HEK293 (cell line): Measurements from ENCODE around the gene MMP27.

ENCODE experiments used
- CTCF ChIP-seq: fragments of 450-650 bp; formaldehyde crosslinking; IDR thresholded peaks from 2 replicates; pipeline ENCODE4 v1.5.1; 2016; ENCODE audit warnings: missing biosample characterization, missing genetic modification characterization
- ZBTB10 ChIP-seq: fragments of 450-650 bp; formaldehyde crosslinking; IDR thresholded peaks from 2 replicates; pipeline ENCODE4 v1.5.1; 2016; ENCODE audit warnings: missing biosample characterization, missing genetic modification characterization
- ZNF302 ChIP-seq: fragments of 450-650 bp; formaldehyde crosslinking; IDR thresholded peaks from 2 replicates; pipeline ENCODE4 v1.5.1; 2016; ENCODE audit warnings: missing biosample characterization, missing genetic modification characterization, low read depth
- ZNF488 ChIP-seq: fragments of 450-650 bp; formaldehyde crosslinking; IDR thresholded peaks from 2 replicates; pipeline ENCODE4 v1.5.1; 2016; ENCODE audit warnings: missing biosample characterization, missing genetic modification characterization
- ZSCAN30 ChIP-seq: fragments of 450-650 bp; IDR thresholded peaks from 2 replicates; pipeline ENCODE4 v1.5.1; 2018; ENCODE audit warnings: missing biosample characterization, mild to moderate bottlenecking, missing genetic modification characterization, moderate library complexity

- no peak for TF ChIP-seq CTCF (tag by site-specific recombination)
- TF ChIP-seq ZNF488 (tag by site-specific recombination): no peak
- TF ChIP-seq ZBTB10: no peak
- no peak for TF ChIP-seq ZSCAN30 (tag by site-specific recombination)
- no peak for TF ChIP-seq ZNF302 (tag by site-specific recombination)
Measured at GRCh38 chr11:102708654-102709053, 3.1 kb upstream of the MMP27 start.
